GM21825 (cell line): ENCODE measurements around the gene PCDHA13.
"Not testable (repeated sequence)": the region's sequence is repeated elsewhere in the genome, so short reads cannot be mapped to it uniquely, and the experiment has no call there.

Source experiments
- ATAC-seq: cut with Tn5 transposase; IDR thresholded peaks from one replicate; pipeline ENCODE4 v1.9.1; 2021; ENCODE audit warnings: mild to moderate bottlenecking, moderate library complexity; ENCODE audit not compliant: unreplicated experiment

Gene PCDHA13, protein sequence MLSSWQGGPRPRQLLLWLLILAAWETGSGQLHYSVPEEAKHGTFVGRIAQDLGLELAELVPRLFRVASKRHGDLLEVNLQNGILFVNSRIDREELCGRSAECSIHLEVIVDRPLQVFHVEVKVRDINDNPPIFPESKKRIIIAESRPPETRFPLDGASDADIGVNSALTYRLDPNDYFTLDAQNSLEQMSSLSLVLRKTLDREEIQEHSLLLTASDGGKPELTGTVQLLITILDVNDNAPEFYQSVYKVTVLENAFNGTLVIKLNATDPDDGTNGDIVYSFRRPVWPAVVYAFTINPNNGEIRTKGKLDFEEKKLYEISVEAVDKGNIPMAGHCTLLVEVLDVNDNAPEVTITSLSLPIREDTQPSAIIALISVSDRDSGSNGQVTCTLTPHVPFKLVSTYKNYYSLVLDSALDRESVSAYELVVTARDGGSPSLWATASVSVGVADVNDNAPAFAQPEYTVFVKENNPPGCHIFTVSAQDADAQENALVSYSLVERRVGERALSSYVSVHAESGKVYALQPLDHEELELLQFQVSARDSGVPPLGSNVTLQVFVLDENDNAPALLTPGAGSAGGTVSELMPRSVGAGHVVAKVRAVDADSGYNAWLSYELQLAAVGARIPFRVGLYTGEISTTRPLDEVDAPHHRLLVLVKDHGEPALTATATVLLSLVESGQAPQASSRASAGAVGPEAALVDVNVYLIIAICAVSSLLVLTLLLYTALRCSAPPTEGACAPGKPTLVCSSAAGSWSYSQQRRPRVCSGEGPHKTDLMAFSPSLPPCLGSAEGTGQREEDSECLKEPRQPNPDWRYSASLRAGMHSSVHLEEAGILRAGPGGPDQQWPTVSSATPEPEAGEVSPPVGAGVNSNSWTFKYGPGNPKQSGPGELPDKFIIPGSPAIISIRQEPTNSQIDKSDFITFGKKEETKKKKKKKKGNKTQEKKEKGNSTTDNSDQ

GRCh38 chr5:140881889-140882590 is at the start of gene PCDHA13:
TSS of gene PCDHA13 (plus strand) at chr5:140882124. CDS start at chr5:140882269, 145 bp downstream.
- ATAC-seq = no peak

DNA sequence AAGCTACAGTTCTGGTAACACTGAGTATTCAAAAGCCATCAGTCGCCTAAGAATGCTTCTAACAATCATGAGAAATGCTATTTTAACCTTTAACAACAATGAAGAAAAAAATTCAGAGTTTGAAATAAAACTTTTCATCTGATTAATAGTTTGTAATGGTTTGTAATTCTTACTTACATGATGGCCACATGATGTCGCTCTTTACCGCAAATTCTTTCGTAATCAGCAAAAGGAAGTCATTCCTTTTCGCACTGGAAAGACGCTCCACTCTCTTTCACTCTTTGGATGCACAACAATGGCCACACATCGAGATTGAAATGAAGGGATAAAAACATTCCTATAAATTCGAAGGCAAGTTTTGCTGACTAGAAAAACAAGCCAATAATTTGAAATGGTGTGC is 47.9 kb upstream of the PCDHA13 start, which contains the start of gene PCDHA7:
PCDHA7 (plus strand) TSS at position 277 of the 400 bp plus-strand sequence; CDS start at position 392, 115 bp downstream.
- no peak for ATAC-seq

DNA sequence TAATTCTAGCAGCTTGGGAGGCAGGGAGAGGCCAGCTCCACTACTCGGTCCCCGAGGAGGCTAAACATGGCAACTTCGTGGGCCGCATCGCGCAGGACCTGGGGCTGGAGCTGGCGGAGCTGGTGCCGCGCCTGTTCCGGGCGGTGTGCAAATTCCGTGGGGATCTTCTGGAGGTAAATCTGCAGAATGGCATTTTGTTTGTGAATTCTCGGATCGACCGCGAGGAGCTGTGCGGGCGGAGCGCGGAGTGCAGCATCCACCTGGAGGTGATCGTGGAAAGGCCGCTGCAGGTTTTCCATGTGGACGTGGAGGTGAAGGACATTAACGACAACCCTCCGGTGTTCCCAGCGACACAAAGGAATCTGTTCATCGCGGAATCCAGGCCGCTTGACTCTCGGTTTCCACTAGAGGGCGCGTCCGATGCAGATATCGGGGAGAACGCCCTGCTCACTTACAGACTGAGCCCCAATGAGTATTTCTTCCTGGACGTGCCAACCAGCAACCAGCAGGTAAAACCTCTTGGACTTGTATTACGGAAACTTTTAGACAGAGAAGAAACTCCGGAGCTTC is 47.4 kb upstream of the PCDHA13 start:
- not testable (repeated sequence) for ATAC-seq

DNA sequence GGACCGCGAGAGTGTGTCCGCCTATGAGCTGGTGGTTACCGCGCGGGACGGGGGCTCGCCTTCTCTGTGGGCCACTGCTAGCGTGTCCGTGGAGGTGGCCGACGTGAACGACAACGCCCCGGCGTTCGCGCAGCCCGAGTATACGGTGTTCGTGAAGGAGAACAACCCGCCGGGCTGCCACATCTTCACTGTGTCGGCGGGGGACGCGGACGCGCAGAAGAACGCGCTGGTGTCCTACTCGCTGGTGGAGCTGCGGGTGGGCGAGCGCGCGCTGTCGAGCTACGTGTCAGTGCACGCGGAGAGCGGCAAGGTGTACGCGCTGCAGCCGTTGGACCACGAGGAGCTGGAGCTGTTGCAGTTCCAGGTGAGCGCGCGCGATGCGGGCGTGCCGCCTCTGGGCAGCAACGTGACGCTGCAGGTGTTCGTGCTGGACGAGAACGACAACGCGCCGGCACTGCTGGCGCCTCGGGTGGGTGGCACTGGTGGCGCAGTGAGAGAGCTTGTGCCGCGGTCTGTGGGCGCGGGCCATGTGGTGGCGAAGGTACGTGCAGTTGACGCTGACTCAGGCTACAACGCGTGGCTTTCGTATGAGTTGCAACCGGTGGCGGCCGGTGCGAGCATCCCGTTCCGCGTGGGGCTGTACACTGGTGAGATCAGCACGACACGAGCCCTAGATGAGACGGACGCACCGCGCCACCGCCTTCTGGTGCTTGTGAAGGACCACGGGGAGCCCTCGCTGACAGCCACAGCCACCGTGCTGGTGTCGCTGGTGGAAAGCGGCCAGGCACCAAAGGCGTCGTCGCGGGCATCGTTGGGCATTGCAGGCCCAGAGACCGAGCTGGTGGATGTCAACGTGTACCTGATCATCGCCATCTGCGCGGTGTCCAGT is 46.1 kb upstream of the PCDHA13 start:
- no peak for ATAC-seq

GRCh38 chr5:140840978-140841962 is 40.7 kb upstream of the PCDHA13 start, which contains the start of gene PCDHA8:
TSS of gene PCDHA8 (plus strand) at chr5:140841187. CDS start at chr5:140841322, 135 bp downstream.
- no peak for ATAC-seq

DNA sequence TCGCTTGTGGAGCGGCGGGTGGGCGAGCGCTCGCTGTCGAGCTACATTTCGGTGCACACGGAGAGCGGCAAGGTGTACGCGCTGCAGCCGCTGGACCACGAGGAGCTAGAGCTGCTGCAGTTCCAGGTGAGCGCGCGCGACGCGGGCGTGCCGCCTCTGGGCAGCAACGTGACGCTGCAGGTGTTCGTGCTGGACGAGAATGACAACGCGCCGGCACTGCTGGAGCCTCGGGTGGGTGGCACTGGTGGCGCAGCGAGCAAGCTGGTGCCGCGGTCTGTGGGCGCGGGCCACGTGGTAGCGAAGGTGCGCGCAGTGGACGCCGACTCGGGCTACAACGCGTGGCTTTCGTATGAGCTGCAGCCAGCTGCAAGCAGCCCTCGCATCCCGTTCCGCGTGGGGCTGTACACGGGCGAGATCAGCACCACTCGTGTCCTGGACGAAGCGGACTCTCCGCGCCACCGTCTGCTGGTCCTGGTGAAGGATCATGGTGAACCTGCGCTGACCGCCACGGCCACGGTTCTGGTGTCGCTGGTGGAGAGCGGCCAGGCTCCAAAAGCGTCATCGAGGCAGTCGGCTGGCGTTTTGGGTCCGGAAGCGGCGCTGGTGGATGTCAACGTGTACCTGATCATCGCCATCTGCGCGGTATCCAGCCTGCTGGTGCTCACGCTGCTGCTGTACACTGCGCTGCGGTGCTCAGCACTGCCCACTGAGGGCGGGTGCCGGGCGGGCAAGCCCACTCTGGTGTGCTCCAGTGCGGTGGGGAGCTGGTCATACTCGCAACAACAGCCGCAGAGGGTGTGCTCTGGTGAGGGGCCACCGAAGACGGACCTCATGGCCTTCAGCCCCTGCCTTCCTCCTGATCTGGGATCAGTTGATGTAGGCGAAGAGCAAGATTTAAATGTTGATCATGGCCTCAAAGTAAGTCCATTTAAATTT is 38.9 kb upstream of the PCDHA13 start:
- no peak for ATAC-seq

DNA sequence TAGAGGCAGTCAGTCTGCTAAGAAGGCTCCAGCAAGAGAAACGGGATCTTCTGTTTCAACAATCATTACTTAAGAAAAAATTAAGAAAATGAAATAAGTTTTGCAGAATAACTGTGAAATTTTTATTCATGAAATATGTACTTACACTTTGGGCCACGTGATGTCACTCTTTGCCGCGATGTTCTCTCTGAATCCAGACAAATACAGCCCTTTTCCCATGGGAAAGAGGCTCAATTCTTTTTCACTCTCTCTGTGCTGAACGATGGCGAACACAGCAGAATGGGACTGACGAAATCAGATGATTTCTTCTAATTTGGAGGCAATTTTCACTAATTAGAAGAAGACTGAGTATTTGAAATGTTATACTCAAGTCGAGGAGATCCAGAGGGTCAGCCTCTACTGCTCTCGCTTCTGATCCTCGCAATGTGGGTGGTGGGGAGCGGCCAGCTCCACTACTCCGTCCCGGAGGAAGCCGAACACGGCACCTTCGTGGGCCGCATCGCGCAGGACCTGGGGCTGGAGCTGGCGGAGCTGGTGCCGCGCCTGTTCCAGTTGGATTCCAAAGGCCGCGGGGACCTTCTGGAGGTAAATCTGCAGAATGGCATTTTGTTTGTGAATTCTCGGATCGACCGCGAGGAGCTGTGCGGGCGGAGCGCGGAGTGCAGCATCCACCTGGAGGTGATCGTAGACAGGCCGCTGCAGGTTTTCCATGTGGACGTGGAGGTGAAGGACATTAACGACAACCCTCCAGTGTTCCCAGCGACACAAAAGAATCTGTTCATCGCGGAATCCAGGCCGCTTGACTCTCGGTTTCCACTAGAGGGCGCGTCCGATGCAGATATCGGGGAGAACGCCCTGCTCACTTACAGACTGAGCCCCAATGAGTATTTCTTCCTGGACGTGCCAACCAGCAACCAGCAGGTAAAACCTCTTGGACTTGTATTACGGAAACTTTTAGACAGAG is 33.5 kb upstream of the PCDHA13 start, which contains the start of gene PCDHA9:
PCDHA9 (plus strand) TSS at position 244 of the 964 bp plus-strand sequence; CDS start at position 358, 114 bp downstream.
- ATAC-seq = not testable (repeated sequence)

- not testable (repeated sequence) for ATAC-seq
Measured at GRCh38 chr5:140849831-140850634, 31.9 kb upstream of the PCDHA13 start.

DNA sequence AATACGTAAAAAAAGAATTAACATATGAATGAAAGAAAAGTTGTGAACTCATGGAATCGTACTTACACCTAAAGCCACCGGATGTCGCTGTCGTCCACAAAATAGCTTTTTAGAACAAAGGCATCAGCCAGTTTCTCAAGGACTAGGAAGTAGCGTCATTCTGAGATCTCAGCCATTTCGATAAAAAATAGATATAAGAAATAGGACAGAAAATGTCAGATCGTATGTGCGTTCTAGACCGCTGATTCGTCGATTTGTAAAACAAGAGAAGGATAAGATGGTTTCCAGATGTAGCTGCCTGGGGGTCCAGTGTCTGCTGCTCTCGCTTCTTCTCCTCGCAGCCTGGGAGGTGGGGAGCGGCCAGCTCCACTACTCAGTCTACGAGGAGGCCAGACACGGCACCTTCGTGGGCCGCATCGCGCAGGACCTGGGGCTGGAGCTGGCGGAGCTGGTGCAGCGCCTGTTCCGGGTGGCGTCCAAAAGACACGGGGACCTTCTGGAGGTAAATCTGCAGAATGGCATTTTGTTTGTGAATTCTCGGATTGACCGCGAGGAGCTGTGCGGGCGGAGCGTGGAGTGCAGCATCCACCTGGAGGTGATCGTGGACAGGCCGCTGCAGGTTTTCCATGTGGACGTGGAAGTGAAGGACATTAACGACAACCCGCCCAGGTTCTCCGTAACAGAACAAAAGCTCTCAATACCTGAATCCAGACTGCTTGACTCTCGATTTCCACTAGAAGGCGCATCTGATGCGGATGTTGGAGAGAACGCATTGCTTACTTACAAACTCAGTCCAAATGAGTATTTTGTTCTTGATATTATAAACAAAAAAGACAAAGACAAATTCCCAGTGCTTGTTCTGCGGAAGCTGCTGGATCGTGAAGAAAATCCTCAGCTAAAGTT is 25.9 kb upstream of the PCDHA13 start, which contains the start of gene PCDHA10:
PCDHA10 (plus strand) TSS at position 126 of the 903 bp plus-strand sequence; CDS start at position 278, 152 bp downstream.
- no peak for ATAC-seq

GRCh38 chr5:140857177-140857986 is 24.5 kb upstream of the PCDHA13 start:
- ATAC-seq = no peak

GRCh38 chr5:140857987-140858240 is 24.0 kb upstream of the PCDHA13 start:
- no peak for ATAC-seq

DNA sequence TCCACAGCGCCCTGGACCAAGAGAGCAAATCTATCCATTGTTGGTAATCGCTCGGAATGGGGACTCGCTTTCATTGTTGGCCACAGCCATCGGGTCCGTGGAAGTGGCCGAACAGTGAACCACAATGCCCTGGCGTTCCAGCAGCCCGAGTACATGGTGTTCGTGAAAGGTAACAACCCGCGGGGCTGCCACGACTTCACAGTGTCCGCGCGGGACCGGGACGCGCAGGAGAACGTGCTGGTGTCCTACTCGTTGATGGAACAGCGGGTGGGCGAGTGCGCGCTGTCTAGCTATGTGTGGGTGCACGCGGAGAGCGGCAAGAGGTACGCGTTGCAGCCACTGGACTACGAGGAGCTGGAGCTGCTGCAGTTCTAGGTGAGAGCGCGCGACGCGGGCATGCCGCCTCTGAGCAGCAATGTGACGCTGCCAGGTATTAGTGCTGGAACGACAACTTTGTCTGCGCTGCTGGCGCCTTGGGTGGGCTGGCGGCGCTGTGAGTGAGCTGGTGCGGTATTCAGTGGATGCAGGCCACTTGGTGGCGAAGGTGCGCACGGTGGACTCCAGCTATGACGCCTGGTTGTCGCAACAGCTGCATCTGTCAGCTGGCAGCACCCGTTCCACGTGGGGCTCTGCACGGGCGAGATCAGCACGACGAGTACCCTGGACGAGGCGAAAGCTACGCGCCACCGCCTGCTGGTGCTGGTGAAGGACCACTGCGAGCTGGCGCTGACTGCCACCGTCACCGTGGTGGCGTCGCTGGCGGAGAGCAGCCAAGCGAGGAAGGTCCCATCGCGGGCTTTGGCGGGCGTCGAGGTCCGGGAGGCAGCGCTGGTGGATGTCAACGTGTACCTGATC is 19.3 kb upstream of the PCDHA13 start:
- no peak for ATAC-seq
